OCI-LY7 (cell line): ENCODE data around the gene TTC32.

Source experiments
- EZH2phosphoT487 ChIP-seq: fragments of 200-600 bp; sonication (generic); IDR thresholded peaks from 2 replicates; pipeline ENCODE4 v1.6.1; 2018; ENCODE audit warnings: low read depth, borderline replicate concordance, mild to moderate bottlenecking, mixed run types, antibody characterized with exemption, low read length, moderate library complexity, mixed read lengths
- TF ChIP-seq, protein P1 (sequence below): fragments of 200-600 bp; sonication (generic); conservative IDR thresholded peaks from 2 replicates; pipeline ENCODE4 v1.5.1; 2014; ENCODE audit warnings: mild to moderate bottlenecking, antibody characterized with exemption, low read length, moderate library complexity, mixed read lengths

DNA sequence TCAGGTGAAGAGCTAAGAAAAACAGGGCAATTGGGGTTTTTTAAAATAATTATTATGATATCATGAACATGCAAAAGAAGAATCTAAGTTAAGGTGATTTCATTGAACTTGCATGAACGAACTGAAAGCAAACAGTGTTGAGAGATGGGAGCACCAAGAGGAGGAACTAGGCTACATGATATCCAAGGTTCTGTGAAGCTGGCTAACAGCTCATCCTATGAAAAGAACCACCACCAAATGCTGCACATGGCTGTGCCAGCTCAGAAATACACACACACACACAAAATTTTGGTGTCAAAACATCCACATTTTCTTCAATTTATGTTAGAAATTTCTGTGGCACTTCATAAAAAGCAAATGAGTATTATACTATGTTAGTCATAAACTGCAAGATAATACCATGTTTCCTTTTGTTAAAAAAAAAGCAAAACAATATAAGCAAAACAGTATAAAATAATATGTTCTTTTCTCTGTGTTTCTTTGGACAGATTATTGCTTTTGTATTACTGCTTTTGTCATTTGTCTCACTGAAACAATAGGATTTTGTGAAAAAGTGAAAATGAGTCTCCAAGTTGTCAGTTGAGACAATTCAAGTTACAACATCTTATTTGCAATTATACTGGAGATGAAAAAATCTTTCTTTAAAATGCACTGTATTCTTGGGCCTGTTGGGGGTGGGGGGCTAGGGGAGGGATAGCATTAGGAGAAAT is 12.6 kb upstream of the TTC32 start:
- TF ChIP-seq, protein P1, sequence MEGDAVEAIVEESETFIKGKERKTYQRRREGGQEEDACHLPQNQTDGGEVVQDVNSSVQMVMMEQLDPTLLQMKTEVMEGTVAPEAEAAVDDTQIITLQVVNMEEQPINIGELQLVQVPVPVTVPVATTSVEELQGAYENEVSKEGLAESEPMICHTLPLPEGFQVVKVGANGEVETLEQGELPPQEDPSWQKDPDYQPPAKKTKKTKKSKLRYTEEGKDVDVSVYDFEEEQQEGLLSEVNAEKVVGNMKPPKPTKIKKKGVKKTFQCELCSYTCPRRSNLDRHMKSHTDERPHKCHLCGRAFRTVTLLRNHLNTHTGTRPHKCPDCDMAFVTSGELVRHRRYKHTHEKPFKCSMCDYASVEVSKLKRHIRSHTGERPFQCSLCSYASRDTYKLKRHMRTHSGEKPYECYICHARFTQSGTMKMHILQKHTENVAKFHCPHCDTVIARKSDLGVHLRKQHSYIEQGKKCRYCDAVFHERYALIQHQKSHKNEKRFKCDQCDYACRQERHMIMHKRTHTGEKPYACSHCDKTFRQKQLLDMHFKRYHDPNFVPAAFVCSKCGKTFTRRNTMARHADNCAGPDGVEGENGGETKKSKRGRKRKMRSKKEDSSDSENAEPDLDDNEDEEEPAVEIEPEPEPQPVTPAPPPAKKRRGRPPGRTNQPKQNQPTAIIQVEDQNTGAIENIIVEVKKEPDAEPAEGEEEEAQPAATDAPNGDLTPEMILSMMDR: no peak
- no peak for TF ChIP-seq EZH2phosphoT487
